Nephron progenitor cell (in vitro differentiated cells): ENCODE data around the gene NPAS1.

Experiments
- DNase-seq: peaks from one replicate; pipeline ENCODE4 v3.0.0; 2021
- H3K27ac Mint-ChIP-seq: 2 replicates; pipeline ENCODE4 v1.8.0; 2021; ENCODE audit warnings: mild to moderate bottlenecking, moderate library complexity, mixed read lengths
- H3K27me3 Mint-ChIP-seq: 2 replicates; pipeline ENCODE4 v1.8.0; 2021; ENCODE audit warnings: mild to moderate bottlenecking, low read depth, mixed read lengths; ENCODE audit not compliant: poor library complexity
- H3K36me3 Mint-ChIP-seq: 2 replicates; pipeline ENCODE4 v1.8.0; 2021; ENCODE audit warnings: low read depth, mixed read lengths
- H3K4me1 Mint-ChIP-seq: 2 replicates; pipeline ENCODE4 v1.8.0; 2021; ENCODE audit warnings: mixed read lengths
- H3K4me3 Mint-ChIP-seq: 2 replicates; pipeline ENCODE4 v1.8.0; 2021; ENCODE audit warnings: mild to moderate bottlenecking, moderate library complexity, mixed read lengths
- H3K9me3 Mint-ChIP-seq: 2 replicates; pipeline ENCODE4 v1.8.0; 2021; ENCODE audit warnings: mild to moderate bottlenecking, moderate library complexity, mixed read lengths
- TF ChIP-seq, protein P1 (sequence below): fragments of 200-600 bp; sonication (generic); IDR thresholded peaks from 2 replicates; pipeline ENCODE4 v1.5.0; 2021; ENCODE audit warnings: antibody characterized with exemption

The NPAS1 gene

DNA sequence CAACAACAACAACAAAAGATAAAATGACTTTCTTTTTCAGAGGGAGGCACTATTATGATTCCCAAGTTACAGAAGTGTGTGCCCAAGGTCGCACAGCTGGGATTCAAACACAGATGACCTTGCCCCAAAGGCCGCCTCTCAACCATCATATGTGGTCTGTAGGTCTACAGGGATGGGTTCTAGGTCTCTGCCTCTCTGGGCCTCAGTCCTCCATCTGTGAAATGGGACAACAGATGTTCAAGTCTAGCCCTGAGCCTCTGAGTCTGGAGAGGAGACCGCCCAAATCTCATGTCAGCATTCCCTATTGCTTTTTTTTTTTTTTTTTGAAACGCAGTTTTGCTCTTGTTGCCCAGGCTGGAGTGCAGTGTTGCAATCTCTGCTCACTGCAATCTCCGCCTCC is 4.9 kb downstream of the NPAS1 start:
- no peaks in the 10 kb centered on the region for H3K9me3 Mint-ChIP-seq
- TF ChIP-seq, protein P1, sequence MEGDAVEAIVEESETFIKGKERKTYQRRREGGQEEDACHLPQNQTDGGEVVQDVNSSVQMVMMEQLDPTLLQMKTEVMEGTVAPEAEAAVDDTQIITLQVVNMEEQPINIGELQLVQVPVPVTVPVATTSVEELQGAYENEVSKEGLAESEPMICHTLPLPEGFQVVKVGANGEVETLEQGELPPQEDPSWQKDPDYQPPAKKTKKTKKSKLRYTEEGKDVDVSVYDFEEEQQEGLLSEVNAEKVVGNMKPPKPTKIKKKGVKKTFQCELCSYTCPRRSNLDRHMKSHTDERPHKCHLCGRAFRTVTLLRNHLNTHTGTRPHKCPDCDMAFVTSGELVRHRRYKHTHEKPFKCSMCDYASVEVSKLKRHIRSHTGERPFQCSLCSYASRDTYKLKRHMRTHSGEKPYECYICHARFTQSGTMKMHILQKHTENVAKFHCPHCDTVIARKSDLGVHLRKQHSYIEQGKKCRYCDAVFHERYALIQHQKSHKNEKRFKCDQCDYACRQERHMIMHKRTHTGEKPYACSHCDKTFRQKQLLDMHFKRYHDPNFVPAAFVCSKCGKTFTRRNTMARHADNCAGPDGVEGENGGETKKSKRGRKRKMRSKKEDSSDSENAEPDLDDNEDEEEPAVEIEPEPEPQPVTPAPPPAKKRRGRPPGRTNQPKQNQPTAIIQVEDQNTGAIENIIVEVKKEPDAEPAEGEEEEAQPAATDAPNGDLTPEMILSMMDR: no peak
- H3K27me3 Mint-ChIP-seq: peaks cover 98% of the 10 kb centered on the region
- H3K27ac Mint-ChIP-seq: no peak overlapping the region
- no peak for DNase-seq
- peaks cover 17% of the 10 kb centered on the region for H3K4me1 Mint-ChIP-seq
- H3K36me3 Mint-ChIP-seq: no peaks in the 10 kb centered on the region
- no peak overlapping the region for H3K4me3 Mint-ChIP-seq

DNA sequence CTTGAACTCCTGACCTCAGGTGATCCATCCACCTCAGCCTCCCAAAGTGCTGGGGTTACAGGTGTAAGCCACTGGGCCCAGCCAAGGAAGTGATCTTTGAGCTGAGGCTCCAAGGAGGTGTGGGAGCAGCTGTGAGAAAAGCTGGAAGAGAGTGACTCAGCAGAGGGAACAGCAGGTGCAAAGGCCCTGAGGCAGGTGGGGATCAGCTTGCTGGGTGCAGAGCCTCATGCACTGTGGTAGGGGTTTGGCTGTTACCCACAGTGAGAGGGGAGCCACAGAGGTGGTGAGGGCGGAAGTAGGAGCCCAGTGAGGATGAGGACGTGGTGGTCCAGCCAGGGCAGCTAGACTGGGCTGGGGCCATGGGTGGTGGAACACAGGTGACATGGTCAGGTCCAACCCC is 6.5 kb downstream of the NPAS1 start:
- Mint-ChIP-seq H3K4me3 (peak overlapping the region; percentile 24), H3K4me1 (peaks cover 16% of the 10 kb centered on the region), H3K9me3 (no peaks in the 10 kb centered on the region), H3K27ac (no peak overlapping the region), H3K27me3 (peaks cover 100% of the 10 kb centered on the region), H3K36me3 (no peaks in the 10 kb centered on the region)
- TF ChIP-seq, protein P1: no peak
- no peak for DNase-seq

DNA sequence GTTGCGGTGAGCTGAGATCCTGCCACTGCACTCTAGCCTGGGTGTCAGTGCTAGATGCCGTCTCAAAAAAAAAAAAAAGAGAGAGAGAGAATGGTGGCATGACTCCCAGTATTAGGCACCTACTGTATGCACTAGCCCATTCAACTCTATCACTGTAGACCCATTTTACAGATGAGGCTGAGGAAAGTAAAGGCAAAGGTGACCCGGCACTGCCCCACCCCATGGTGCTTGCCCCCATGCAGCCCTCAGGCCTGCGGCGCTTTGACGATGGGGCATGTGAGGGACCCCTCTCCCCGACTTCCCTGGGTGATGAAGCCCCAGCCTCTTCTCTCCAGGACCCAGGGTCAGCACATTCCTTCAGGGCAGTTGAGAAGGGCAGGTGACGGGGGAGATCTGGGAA is 7.3 kb downstream of the NPAS1 start:
- H3K4me1 Mint-ChIP-seq: peaks cover 13% of the 10 kb centered on the region
- H3K36me3 Mint-ChIP-seq: no peaks in the 10 kb centered on the region
- H3K9me3 Mint-ChIP-seq: no peaks in the 10 kb centered on the region
- TF ChIP-seq, protein P1: no peak
- DNase-seq: no peak
- H3K4me3 Mint-ChIP-seq: no peak overlapping the region
- peaks cover 100% of the 10 kb centered on the region for H3K27me3 Mint-ChIP-seq
- no peak overlapping the region for H3K27ac Mint-ChIP-seq

DNA sequence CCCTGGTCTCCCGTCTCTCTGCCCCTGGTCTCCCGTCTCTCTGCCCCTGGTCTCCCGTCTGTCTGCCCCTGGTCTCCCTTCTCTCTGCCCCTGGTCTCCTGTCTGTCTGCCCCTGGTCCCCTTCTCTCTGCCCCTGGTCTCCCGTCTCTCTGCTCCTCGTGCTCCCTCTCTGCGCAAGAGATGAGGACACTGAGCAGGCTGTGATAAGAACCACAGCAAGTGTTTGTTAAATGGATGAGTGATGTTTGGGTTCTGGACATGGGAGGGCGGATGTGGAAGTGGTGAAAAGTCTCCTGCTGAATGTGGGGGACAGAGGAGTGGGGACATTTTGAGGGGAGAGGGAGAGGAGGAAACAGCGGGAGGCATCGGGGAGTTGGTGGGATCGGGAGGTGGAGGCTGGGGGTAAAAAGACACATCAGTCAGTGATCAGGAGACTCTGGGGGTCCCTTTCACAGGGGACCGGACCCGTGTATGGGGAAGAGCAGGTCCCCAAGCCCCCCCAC is 8.0 kb downstream of the NPAS1 start:
- Mint-ChIP-seq H3K4me3 (no peak overlapping the region), H3K27me3 (peaks cover 98% of the 10 kb centered on the region), H3K4me1 (peaks cover 13% of the 10 kb centered on the region), H3K27ac (no peak overlapping the region), H3K9me3 (no peaks in the 10 kb centered on the region), H3K36me3 (no peaks in the 10 kb centered on the region)
- no peak for DNase-seq
- TF ChIP-seq, protein P1: no peak

DNA sequence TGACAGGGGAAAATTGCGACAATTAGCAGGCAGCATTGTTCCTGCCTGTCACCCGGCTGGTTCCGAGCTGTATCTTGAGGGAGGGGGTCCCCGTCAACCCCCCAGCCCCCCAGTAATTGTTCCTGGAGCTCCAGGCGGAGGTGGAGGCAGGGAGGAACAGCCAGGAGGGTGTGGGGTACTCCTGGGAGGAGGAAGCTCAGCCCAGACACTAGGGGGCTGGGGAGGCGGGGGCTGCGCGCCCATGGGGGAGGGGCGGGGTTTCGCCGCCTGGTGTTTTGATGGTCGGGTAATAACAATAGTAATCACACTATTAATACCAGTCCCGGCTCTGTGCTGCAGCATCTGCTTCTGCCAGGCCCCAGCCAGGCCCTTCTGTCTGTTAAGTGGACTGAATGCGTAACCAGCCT is 8.6 kb downstream of the NPAS1 start:
- H3K4me1 Mint-ChIP-seq: peaks cover 13% of the 10 kb centered on the region
- peaks cover 93% of the 10 kb centered on the region for H3K27me3 Mint-ChIP-seq
- no peak overlapping the region for H3K27ac Mint-ChIP-seq
- no peak overlapping the region for H3K4me3 Mint-ChIP-seq
- H3K36me3 Mint-ChIP-seq: no peaks in the 10 kb centered on the region
- peak; percentile 59 for DNase-seq
- TF ChIP-seq, protein P1: no peak
- H3K9me3 Mint-ChIP-seq: no peaks in the 10 kb centered on the region

DNA sequence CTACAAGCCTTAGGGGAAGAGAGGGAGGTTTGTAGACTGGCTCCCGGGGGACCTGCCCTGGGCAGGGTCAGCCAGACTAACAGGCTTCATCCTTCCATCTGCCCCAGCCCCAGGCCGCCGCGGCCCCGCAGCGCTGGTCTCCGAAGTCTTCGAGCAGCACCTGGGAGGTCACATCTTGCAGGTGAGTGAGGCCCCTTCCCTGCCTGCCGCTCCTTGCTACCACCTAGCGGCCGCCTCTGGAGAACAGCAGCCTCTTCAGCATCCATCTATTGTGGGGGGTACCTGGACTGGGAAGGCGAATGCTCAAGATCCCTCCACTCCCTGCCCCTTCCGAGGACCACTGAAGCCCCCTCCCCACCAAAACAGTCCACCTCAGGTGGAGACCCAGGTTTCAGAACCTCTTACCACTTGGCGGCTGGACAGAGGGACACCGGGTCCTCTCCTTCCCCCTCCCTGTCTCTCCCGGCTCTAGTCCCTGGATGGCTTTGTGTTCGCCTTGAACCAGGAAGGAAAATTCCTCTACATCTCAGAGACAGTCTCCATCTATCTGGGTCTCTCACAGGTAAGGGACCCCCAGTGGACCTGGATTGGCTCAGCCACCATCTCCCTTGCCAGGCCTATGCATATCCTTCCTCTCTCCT is 12.7 kb downstream of the NPAS1 start:
- no peaks in the 10 kb centered on the region for H3K9me3 Mint-ChIP-seq
- DNase-seq: peak; percentile 64
- peaks cover 59% of the 10 kb centered on the region for H3K27me3 Mint-ChIP-seq
- no peaks in the 10 kb centered on the region for H3K36me3 Mint-ChIP-seq
- peaks cover 38% of the 10 kb centered on the region for H3K4me1 Mint-ChIP-seq
- TF ChIP-seq, protein P1: peak; percentile 70
- H3K4me3 Mint-ChIP-seq: no peak overlapping the region
- no peak overlapping the region for H3K27ac Mint-ChIP-seq
